HG03565 (cell line): Measurements from ENCODE around the gene THADA.
"Not testable (repeated sequence)": the region's sequence is repeated elsewhere in the genome, so short reads cannot be mapped to it uniquely, and the experiment has no call there.

ENCODE experiments used
- ATAC-seq: cut with Tn5 transposase; IDR thresholded peaks from one replicate; pipeline ENCODE4 v1.9.1; 2021; ENCODE audit warnings: mild to moderate bottlenecking, moderate library complexity; ENCODE audit not compliant: unreplicated experiment

Gene THADA

GRCh38 chr2:43306197-43306596 is 289.6 kb downstream of the THADA start:
- no peak for ATAC-seq

- no peak for ATAC-seq
Observed at GRCh38 chr2:43305517-43305916, 290.3 kb downstream of the THADA start.

- no peak for ATAC-seq
Observed at GRCh38 chr2:43305012-43305411, 290.8 kb downstream of the THADA start.

- no peak for ATAC-seq
Observed at GRCh38 chr2:43303889-43304288, 291.9 kb downstream of the THADA start.

GRCh38 chr2:43302961-43303494 is 292.8 kb downstream of the THADA start:
- no peak for ATAC-seq

- ATAC-seq: no peak
Observed at GRCh38 chr2:43302182-43302960, 293.5 kb downstream of the THADA start.

GRCh38 chr2:43300781-43301583 is 294.9 kb downstream of the THADA start:
- ATAC-seq: no peak

- ATAC-seq: no peak
Observed at GRCh38 chr2:43300222-43300621, 295.6 kb downstream of the THADA start.

- ATAC-seq: no peak
Observed at GRCh38 chr2:43298500-43298899, 297.3 kb downstream of the THADA start.

- not testable (repeated sequence) for ATAC-seq
Observed at GRCh38 chr2:43297740-43298139, 298.1 kb downstream of the THADA start.

GRCh38 chr2:43294973-43295603 is 300.8 kb downstream of the THADA start:
- no peak for ATAC-seq

- ATAC-seq: peak; percentile 99
Observed at GRCh38 chr2:43293744-43294695, 301.8 kb downstream of the THADA start.

- ATAC-seq: no peak
Observed at GRCh38 chr2:43292851-43293743, 302.7 kb downstream of the THADA start.

- no peak for ATAC-seq
Observed at GRCh38 chr2:43292297-43292696, 303.5 kb downstream of the THADA start.

- no peak for ATAC-seq
Observed at GRCh38 chr2:43289331-43289730, 306.5 kb downstream of the THADA start.

GRCh38 chr2:43288417-43289305 is 307.2 kb downstream of the THADA start:
- ATAC-seq: no peak

GRCh38 chr2:43285987-43286386 is 309.9 kb downstream of the THADA start:
- ATAC-seq: no peak

GRCh38 chr2:43284967-43285366 is 310.9 kb downstream of the THADA start:
- no peak for ATAC-seq
